ENCODE results near the gene PC.

- TF ChIP-seq YY1 (IDR thresholded peaks at IDR 0.05; ENCODE audit: insufficient read depth, insufficient read length) (no peak), ZNF274 (IDR thresholded peaks at IDR 0.05; ENCODE audit: low read depth, low read length) (no peak), SUZ12 (IDR thresholded peaks at IDR 0.05; ENCODE audit: extremely low read depth, insufficient read depth, insufficient read length) (no peak)
Observed at GRCh38 chr11:66880496-66881450, 77.4 kb downstream of the PC start.
